Colonic mucosa (tissue), 4 donors: ENCODE results near the gene SFTPA2. TPM values are rescaled to one million over a fixed set of nuclear protein-coding genes. Genes with fewer than 3 reads are reported as not detected.
"Not testable (repeated sequence)": the region's sequence is repeated elsewhere in the genome, so short reads cannot be mapped to it uniquely, and the experiment has no call there.

Experiments used
- DNase-seq: peaks from one replicate; pipeline ENCODE4 v3.0.0-alpha.2; 2020
- H3K27ac ChIP-seq: fragments of 200-600 bp; one replicate; pipeline ENCODE4 v1.8.0; 2021
- H3K27me3 ChIP-seq: fragments of 200-600 bp; one replicate; pipeline ENCODE4 v1.8.0; 2021
- H3K36me3 ChIP-seq: fragments of 200-600 bp; one replicate; pipeline ENCODE4 v1.8.0; 2021
- H3K4me1 ChIP-seq: fragments of 200-600 bp; one replicate; pipeline ENCODE4 v1.8.0; 2021; ENCODE audit warnings: mild to moderate bottlenecking
- H3K4me3 ChIP-seq: fragments of 200-600 bp; one replicate; pipeline ENCODE4 v1.8.0; 2021
- H3K9ac ChIP-seq, 2 donors: one replicate each; pipeline ENCODE4 v1.7.0; 2013; ENCODE audit warnings: control low read depth in 2 of 2, low read depth in 2 of 2, low read length in 2 of 2
- H3K9me3 ChIP-seq: fragments of 200-600 bp; one replicate; pipeline ENCODE4 v1.8.0; 2021
- CTCF ChIP-seq: fragments of 200-600 bp; IDR thresholded peaks from one replicate; pipeline ENCODE4 v1.8.0; 2022; ENCODE audit warnings: antibody characterized with exemption, mild to moderate bottlenecking
- intact Hi-C: fragments of 100-400 bp; cut with DNase I; formaldehyde crosslinking; loops from one replicate; pipeline ENCODE4 v1.14.1; 2022
- total RNA-seq, 2 donors: library from RNA; stranded (reverse); fragmentation: NEBNext Ultra II Directional in 1 of 2; extraction: Animal tissue kit (Norgen Biotek cat#: 25700) in 1 of 2; gene quantifications; one replicate each; pipeline ENCODE4 v1.2.1, GENCODE V29; 2021
- donor health status: healthy.
- donor health status: DM: no; HTN: no; CAD: no.
- donor health status: DM: no; HTN: no; CAD: no.

The SFTPA2 gene
- total RNA-seq, 2 donors from 2014 or later = 5.6 to 14.2 TPM

GRCh38 chr10:79601939-79602338 is 41.7 kb upstream of the SFTPA2 start:
- H3K36me3 ChIP-seq = no peaks in the 10 kb centered on the region
- H3K27ac ChIP-seq = no peak overlapping the region
- H3K27me3 ChIP-seq = no peaks in the 10 kb centered on the region
- no peak for TF ChIP-seq CTCF
- no peaks in the 10 kb centered on the region for H3K4me1 ChIP-seq
- no peaks in the 10 kb centered on the region for H3K9me3 ChIP-seq
- no peak for DNase-seq
- no peak overlapping the region for H3K4me3 ChIP-seq
- intact Hi-C loops = no loop called here
- no peak overlapping the region for H3K9ac ChIP-seq

- H3K4me1 ChIP-seq, H3K36me3 ChIP-seq, intact Hi-C loops, DNase-seq, H3K27ac ChIP-seq, H3K9ac ChIP-seq, H3K9me3 ChIP-seq, H3K4me3 ChIP-seq, H3K27me3 ChIP-seq: not testable (repeated sequence)
These were observed 39.4 kb upstream of the SFTPA2 start for GRCh38 chr10:79599644-79600043.

GRCh38 chr10:79595510-79595909 is 35.3 kb upstream of the SFTPA2 start:
- no peak overlapping the region for H3K27ac ChIP-seq
- TF ChIP-seq CTCF = no peak
- no peak overlapping the region for H3K4me3 ChIP-seq

GRCh38 chr10:79594565-79594964 is 34.4 kb upstream of the SFTPA2 start:
- intact Hi-C loops, H3K36me3 ChIP-seq, H3K4me3 ChIP-seq, H3K4me1 ChIP-seq, DNase-seq, H3K9ac ChIP-seq, H3K27me3 ChIP-seq, H3K9me3 ChIP-seq, H3K27ac ChIP-seq: not testable (repeated sequence)

More at GRCh38 chr10:79595510-79595909, 35.3 kb upstream of the SFTPA2 start:
- DNase-seq = no peak
- Histone ChIP-seq H3K4me1 (no peaks in the 10 kb centered on the region), H3K9me3 (no peaks in the 10 kb centered on the region), H3K36me3 (no peaks in the 10 kb centered on the region), H3K27me3 (no peaks in the 10 kb centered on the region), H3K9ac (no peak overlapping the region)
- intact Hi-C loops = no loop called here

- H3K27me3 ChIP-seq = no peaks in the 10 kb centered on the region
- TF ChIP-seq CTCF = no peak
- H3K36me3 ChIP-seq = no peaks in the 10 kb centered on the region
- DNase-seq = no peak
- H3K4me1 ChIP-seq = no peaks in the 10 kb centered on the region
- no peak overlapping the region for H3K4me3 ChIP-seq
- H3K9ac ChIP-seq = no peak overlapping the region
- no peak overlapping the region for H3K27ac ChIP-seq
- no peaks in the 10 kb centered on the region for H3K9me3 ChIP-seq
- intact Hi-C loops = no loop called here
These were observed 33.2 kb upstream of the SFTPA2 start for GRCh38 chr10:79593377-79593776.

GRCh38 chr10:79588800-79589199 is 28.6 kb upstream of the SFTPA2 start:
- no peak overlapping the region for H3K27ac ChIP-seq
- no peaks in the 10 kb centered on the region for H3K4me1 ChIP-seq
- no peak overlapping the region for H3K9ac ChIP-seq
- TF ChIP-seq CTCF = no peak
- H3K9me3 ChIP-seq = no peaks in the 10 kb centered on the region
- DNase-seq = no peak
- H3K4me3 ChIP-seq = no peak overlapping the region
- H3K27me3 ChIP-seq = no peaks in the 10 kb centered on the region
- intact Hi-C loops = no loop called here
- no peaks in the 10 kb centered on the region for H3K36me3 ChIP-seq

- DNase-seq = no peak
- TF ChIP-seq CTCF = no peak
- no peak overlapping the region for H3K27ac ChIP-seq
- H3K4me1 ChIP-seq = no peaks in the 10 kb centered on the region
- H3K36me3 ChIP-seq = no peaks in the 10 kb centered on the region
- no peak overlapping the region for H3K4me3 ChIP-seq
- intact Hi-C loops = no loop called here
- no peaks in the 10 kb centered on the region for H3K27me3 ChIP-seq
- H3K9me3 ChIP-seq = no peaks in the 10 kb centered on the region
- H3K9ac ChIP-seq = no peak overlapping the region
These were observed 26.7 kb upstream of the SFTPA2 start for GRCh38 chr10:79586933-79587332.
